Occipital lobe (tissue), 2 donors: Measurements from ENCODE around the gene AP1M2. TPM values are rescaled to one million over a fixed set of nuclear protein-coding genes. Genes with fewer than 3 reads are reported as not detected.

Source experiments
- DNase-seq: peaks from one replicate; lab custom pipeline; 2025; lab: John Stamatoyannopoulos, UW
- total RNA-seq: library from RNA; depleted of rRNA; stranded (reverse); fragments of >200 nt; gene quantifications from one replicate; pipeline ENCODE4 v1.2.3, GENCODE V29; 2014

Gene AP1M2
- total RNA-seq = not detected

DNA sequence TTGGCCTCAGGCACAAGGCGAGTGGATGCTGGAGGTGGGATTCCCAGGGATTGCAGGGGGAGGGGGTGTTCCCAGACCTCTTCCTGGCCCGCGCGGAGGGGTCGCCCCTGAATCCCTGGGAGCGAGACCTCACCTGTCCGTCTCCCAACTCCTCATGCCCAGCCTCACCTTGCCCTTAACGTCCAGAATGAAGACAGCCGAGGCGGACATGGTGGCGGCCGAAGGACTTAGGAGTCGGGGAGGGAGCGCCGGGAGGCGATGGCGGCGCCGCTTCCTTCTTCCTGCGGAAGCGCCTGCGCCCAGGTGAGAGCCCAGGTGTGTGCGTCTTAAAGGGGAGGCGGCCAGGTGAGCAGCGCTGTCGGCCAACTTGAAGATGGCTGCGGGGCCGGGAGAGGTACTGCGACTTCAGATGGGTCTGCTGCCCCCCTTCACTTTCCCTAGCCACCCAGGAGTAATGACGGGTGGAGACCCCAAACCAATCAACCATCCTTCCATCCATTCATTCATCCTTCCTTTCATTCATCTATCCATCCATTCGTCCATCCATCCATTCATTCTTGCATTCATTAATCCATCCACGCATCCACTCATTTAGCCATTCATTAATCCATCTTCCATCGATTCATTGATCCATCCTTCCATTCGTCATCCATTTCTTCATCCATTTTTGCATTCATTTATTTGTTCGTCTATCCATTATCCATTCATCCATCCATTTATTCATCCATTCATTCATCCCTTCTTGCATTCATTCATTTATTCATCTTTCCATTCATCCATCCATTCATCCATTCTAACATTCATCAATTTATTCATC, at the start of gene AP1M2:
Gene AP1M2 (minus strand): TSS at position 291 of the 817 bp plus-strand sequence. CDS start 81 bp downstream, at position 210.
- no peak for DNase-seq

DNA sequence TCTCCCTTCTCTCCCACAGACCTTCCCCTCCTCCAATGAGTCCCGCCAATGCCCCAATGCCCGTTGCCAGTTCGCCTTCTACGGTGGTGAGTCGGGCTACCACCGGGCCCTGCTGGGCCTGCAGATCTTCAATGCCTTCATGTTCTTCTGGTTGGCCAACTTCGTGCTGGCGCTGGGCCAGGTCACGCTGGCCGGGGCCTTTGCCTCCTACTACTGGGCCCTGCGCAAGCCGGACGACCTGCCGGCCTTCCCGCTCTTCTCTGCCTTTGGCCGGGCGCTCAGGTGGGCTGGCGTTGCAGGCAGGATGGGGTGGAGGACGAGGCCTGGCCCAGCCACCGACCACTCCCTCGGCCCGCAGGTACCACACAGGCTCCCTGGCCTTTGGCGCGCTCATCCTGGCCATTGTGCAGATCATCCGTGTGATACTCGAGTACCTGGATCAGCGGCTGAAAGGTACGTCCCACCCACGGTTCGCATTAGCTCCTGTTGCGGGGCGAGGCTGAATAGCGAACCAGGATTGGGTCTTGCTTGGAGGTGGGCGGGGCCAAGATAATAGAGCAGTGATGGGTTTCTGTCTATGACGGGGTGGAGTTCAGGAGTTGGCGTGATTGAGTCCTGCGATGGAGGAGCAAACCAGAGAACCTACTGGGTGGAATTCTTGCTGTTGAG, 49.3 kb upstream of the AP1M2 start:
- no peak for DNase-seq

DNA sequence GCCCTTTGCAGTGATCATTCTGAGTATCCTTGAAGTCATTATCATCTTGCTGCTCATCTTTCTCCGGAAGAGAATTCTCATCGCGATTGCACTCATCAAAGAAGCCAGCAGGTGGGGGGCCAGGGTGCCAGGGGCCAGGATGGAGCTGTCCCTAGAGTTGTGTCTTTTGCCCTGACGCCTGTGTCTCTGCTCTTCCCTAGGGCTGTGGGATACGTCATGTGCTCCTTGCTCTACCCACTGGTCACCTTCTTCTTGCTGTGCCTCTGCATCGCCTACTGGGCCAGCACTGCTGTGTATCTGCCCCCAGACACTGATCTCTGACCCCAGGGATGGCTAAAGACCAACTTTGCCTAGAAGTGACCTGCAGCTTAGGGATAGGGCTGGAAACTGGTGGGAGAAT, 47.9 kb upstream of the AP1M2 start:
- no peak for DNase-seq

DNA sequence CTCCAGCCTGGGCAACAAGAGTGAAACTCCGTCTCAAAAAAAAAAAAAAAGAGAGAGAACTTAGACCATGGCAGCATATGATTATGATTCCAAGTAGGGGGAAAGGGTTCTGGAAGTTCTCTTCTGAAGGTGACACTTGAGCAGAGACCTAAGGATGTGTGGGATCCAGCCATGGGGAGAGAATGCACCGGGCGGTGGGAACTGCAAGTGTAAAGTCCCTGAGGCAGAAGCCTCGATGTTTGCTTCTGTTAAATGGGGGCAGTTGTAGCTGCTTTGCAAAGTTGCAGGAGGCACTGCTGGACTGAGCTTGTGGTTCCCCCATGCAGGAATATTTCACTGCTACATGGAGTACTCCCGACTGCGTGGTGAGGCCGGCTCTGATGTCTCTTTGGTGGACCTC, 47.3 kb upstream of the AP1M2 start:
- DNase-seq = no peak

DNA sequence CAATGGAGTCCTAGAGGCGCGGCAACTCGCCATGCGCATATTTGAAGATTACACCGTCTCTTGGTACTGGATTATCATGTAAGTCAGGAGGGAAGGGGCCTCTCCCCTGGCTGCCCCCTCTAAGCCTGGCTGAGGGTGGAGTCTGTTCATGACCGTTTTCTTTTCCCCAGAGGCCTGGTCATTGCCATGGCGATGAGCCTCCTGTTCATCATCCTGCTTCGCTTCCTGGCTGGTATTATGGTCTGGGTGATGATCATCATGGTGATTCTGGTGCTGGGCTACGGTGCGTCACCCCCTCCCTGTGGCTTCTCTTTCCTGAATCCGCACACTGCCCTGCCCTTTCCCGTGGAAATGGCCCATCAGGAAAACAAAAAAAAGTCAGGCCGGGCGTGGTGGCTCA, 44.8 kb upstream of the AP1M2 start:
- DNase-seq = no peak

DNA sequence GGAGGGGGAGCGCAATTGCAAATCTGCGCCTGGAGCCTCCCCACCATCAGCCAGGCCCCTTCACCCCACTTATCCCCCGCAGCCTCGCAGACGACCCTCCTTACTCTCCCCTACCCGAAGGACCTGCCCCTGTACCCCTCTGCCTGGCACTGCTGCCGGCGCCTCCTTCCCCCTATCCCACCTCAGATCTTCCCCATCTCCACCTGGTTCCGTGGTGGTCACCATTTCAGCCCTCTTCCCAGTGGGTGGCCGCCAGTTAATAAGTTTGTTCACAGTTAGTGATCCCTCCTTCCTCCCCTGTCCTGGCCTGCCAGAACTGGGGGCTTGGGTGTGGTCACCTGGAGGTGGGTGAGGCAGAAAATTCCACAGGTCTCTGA, 38.6 kb upstream of the AP1M2 start:
- DNase-seq = no peak

DNA sequence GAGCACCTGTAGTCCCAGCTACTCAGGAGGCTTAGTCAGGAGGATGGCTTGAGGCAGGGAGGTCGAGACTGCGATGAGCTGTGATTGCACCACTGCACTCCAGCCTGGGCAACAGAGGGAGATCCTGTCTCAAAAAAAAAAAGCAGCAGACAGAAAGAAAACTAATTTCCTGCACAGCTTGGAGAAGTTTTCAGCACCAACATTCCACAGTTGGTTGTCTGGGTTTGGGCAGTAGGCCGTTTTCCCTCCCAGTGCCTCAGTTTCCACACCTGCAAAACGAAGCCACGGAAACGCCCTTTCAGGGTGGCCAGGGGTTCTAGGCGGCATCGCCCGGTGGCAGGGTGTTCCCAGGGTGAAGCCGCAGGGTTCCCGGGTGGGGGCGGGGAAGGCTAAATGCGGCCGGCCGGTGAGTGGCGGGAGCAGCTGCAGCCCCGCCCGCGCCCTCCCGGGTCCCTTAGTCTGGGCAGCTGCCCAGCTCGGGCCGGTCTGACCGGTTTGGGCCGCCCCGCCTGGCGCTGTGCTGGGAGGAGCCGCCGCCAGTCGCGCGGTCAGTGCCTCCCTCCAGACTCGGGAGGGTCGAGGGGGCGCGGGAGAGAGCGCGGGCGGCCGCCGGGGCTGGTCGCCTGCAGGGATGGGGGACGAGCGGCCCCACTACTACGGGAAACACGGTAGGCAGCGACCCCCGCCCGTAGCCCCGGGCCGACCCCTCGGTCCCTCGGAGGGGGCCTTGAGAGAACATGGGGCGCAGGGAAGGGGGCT, 38.1 kb upstream of the AP1M2 start, which contains the start of gene SLC44A2:
Gene SLC44A2 (plus strand): TSS at position 551 of the 759 bp plus-strand sequence. CDS start 81 bp downstream, at position 632.
- peak; percentile 39 for DNase-seq

DNA sequence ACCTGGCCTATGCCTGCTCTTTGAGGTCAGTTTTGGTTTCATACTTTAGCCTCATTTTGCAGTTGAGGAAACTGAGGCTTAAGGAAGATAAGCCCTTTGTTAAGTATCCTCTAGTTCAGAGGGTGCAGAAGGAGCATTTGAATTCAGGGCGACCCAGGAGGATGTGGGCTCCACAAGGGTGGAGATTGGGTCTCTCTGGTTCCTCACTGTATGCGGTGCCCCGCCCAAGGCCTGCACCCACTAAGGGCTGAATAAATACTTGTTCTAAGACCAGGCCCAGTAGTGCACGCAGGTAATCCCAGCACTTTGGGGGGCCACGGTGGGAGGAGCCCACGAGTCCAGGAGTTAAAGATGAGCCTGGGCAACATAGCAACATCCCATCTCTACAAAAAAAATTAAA, 37.5 kb upstream of the AP1M2 start:
- no peak for DNase-seq

DNA sequence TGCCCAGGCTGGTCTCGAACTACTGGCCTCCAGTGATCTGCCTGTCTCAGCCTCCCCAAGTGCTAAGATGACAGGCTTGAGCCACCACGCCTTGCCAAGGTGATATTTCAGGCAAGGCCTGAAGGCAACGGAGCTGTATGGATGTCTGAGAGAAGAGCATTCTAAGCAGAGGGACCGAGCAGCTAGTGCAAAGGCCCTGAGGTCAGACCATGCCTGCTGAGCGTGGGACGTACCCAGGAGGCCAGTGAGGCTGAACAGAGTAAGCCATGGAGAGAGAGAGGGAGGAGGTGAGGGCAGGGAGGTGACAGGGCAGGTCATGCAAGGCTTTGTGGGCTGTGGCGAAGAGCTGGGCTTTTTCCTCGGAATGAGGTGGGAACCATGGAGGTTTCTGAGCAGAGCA, 34.9 kb upstream of the AP1M2 start:
- DNase-seq = no peak

DNA sequence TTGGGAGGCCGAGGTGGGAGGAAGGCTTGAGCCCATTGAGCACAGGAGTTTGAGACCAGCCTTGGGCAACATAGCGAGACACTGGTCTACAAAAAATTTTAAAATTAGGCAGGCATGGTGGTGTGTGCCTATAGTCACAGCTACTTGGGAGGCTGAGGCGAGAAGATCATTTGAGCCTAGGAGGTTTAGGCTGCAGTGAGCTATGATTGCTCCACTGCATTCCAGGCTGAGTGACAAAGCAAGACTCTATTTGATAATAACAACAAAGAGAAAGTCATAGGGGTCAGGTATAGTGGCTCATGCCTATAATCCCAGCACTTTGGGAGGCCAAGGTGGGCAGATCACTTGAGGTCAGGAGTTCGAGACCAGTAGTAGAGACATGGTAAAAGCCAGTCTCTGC, 33.7 kb upstream of the AP1M2 start:
- DNase-seq = no peak

DNA sequence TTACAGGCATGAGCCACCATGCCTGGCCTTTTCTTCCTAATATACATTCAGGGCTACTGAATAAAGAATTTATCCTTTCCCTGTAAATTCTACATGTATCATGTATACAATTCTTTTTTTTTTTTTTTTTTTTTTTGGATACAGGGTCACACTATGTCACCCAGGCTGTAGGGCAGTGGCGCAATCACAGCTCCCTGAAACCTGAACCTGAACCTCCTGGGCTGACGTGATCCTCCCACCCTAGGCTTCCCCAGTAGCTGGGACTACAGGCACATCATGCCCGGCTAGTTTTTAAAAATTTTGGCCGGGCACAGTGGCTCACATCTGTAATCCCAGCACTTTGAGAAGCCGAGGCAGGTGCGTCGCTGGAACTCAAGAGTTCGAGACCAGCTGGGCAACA, 31.7 kb upstream of the AP1M2 start:
- no peak for DNase-seq

DNA sequence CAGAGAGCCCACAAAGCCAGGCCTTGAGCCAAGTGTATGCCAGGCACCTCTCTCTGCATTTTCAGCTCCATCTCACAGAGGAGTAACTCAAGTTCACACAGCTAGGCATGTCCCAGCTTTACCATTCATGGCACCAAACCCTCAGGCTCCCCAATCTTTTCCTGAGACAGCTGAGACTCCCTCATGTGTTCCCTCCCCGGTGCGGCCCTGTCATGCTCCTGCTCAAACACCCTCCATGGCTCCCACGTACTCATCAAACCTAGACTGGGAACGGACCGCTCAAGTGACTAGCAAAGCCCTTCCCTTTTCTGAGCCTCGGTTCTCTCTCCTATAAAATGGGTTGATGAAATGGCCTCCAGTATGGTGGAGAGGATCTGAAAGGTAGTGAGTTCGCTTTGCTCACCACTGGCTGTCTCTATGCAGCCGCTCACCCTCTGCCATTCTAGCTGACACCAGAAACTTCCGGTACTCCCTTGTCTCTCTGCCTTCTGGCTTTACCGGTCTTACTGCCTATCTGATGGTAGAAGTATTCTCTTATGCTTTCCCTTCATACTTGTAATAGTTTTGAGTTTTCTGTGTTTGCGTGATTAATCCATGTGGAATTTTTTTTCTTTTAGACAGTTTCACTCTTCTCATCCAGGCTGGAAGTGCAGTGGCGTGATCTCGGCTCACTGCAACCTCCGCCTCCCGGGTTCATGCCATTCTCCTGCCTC, 30.5 kb upstream of the AP1M2 start:
- DNase-seq = no peak

DNA sequence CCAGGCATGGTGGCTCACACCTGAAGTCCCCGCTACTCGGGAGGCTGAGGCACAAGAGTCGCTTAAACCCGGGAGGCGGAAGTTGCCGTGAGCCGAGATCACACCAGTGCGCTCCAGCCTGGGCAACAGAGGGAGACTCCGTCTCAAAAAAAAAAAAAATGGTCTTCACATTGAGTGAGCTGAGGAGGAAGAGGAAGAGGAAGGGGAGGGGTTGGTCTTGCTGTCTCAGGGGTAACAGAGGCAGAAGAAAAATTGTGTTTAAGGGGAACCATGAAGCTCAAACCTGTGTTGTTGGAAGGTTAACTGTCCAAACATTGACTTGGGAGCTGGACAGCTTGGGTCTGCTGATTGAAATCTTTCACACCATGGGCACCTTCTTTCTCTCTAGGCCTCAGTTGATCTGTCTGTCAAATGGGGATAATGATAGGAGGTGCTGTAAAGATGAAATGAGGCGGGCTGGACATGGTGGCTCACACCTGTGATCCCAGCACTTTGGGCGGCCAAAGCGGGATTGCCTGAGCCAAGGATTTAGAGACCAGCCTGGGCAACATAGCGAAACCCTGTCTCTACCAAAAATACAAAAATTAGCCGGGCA, 28.4 kb upstream of the AP1M2 start:
- DNase-seq = no peak

DNA sequence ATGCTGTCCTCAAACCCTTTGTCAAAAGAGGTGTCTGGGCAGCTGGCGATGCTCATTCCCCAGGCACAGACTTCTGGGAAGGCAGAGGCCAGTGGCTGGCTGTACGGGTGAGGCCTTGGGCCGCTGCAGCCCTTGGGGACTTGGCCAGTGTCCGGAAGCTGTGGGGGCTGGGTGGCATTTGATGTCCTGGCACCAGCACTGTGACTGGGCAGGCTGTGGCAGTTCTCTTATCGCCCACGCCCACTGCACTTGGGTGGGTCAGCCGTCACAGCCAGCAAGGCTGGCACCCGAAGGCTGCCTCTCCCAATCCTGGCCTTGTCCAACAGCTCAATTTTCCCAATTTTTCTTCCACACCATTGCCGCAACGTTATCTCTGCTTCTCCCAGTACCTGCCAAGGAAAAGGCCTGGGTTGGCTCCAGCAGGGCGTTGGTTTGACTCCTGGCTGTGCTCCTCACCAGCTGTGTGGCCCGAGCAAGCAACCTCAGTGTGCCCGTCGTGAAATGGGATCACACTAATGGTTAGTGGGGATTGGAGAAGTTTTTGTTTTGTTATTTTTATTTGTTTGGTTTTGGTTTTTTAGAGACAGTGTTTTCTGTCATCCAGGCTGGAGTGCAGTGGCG, 25.5 kb upstream of the AP1M2 start:
- no peak for DNase-seq

DNA sequence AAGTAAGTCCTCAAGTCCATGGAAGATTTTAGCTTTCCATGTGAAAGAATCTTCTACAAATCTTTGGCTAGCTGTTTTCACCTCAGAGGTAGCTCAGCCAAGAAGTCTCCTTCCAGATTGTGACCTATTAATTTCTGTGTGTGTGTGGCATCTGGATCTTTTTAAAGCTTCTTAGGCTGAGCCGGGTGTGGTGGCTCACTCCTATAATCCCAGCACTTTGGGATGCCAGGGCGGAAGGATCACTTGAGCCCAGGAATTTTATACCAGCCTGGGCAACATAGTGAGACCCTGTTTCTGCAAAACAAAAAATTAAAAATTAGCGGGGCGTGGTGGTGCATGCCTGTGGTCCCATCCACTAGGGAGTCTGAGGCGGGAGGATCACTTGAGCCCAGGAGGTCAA, 24.8 kb upstream of the AP1M2 start:
- no peak for DNase-seq

DNA sequence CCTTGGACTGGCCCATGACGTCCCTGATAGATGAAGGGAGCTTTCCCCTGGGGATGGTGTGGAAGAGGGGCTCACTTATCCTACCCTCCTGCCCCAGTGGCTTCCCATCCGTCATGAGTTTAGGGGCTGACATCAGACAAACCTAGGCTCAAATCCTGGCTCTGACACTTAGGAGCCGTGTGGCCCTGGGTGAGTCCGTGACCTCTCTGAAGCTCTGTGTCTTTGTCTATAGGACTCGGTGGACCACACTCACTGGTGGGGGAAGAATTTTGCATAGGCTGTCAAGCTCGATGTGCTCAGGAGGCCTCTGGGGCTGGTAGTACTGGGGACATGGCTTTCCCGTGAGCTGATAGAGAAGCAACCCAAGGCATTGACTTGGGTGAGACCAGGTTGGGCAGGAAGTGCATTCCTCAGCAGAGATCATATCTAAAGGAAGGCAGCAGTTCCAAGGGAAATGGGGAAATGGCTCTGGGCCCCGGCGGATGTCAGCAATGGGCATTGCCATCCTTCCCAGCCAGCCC, 17.4 kb upstream of the AP1M2 start:
- no peak for DNase-seq

DNA sequence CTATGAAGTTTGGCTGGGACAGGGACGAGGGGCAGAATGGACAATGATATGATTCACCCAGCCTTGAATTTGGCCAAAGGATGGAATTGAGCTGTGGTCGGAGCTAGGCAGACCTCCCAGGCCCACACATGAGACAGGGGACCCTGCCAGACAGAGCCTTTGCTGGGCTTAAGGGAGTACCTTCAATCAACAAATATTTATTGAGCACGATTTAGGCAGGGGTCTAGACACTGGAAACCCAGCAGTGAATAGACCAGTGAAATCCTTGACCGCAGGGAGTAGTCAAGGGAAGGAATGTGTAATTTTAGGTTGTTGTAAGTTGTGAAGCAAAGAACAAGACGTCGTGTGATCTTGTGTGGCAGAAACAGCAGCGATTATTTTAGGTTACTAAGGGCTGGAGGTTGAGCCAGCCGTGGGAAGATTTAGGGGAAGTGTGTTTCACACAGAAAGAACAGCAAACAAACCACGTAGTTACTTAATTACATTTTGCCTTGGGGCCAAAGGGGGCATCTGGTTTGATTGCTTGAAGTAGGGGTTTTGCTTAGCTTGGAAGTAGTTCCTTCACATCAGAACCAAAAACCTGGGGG, 16.9 kb upstream of the AP1M2 start:
- no peak for DNase-seq

DNA sequence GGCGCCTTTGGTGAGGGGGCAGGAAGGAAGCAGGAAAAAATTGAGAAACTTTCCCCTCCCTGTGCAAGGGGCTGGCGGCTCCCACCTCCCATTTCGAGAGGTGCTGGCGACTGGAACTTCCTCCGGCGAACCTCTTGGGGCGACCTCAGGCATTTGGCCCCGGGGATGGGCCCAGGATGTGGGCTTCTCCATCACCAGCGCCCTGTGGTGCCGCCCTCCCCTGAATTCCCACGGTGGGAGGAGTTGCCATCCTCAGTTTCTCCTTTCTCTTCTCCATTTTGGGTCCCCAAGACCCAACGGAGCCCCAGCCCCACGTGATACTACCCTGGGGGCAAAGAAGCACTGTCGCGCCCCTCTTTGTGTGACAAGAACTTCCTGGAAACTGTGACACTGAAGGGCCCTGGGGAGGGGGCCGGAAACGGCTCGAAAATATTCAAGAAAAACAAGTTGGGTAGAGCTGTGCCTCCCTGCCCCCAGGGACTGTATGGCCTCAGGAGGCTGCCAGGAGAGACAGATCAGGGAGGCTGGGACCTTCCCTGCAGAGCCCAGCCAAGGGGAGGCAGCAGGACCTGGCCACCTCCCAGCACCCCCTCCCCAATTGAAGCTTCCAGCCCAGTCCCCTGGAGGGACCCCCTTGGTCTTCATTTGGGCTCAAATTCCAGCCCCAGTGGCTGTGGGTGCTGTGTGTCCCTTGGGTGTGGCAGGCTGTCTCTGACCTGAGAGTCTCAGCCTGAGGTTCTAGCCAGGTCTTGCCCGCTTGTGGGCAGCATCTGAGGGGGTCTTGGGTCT, 16.2 kb upstream of the AP1M2 start:
- DNase-seq = no peak

DNA sequence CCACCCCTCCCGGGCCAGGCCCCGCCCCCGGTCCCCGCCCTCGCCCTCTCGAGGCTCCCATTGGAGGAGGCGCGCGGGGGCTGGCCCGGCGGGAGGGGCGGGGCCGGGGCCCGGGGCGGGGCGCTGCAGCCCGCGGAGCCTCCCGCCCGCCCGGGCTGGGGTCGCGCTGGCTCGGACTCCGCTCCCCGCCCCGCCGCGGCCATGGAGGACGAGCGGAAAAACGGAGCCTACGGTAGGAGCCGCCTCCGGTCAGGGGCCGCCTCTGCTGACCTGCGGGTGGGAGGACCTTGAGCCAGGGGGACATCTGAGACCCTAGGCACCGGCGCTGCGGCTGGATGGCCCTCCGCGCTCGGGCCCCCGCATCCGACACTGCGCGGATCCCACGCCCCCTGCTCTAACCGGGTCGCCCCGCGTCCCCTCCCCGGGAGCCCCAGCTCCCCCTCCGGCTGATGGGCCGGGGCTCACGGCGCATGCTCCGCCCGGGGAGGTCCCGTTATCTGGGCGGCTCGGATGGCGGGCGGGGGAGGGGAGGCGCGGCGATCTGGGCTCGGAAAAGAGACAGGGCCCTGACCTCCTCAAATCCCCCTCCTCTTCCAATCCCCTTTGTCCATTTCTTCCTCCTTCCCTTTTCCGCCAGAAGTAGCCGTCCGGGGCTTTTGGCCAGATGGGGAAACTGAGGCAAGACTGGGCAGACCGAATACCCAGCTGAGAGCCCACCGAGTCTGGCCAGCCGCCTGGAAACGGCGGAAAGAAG, 15.4 kb upstream of the AP1M2 start:
- peak; percentile 66 for DNase-seq
